ENCODE measurements around the gene RPL13A. TPM values are rescaled to one million over a fixed set of nuclear protein-coding genes. Genes with fewer than 3 reads are reported as not detected.

The RPL13A gene
- total RNA-seq, 4 donors from 2014 or later, result 1,462 to 5,863 (median 3,544) TPM

GRCh38 chr19:49491804-49492572 lies 4.6 kb downstream of the RPL13A start:
- Histone ChIP-seq H3K9me3 (no peaks in the 10 kb centered on the region), H3K4me3 (no peak overlapping the region), H3K4me1 (peaks cover 9 to 23% of the 10 kb centered on the region in 2 donors), H3K27ac (no peak overlapping the region), H3K36me3 (no peaks in the 10 kb centered on the region), H3K27me3 (no peaks in the 10 kb centered on the region)
- DNase-seq, result no peak
- TF ChIP-seq POLR2A (IDR thresholded peaks at IDR 0.05) (no peak), CTCF (IDR thresholded peaks at IDR 0.05) (no peak)
- intact Hi-C loops (cut with DNase I; ENCODE audit: low total_unique reads), result no loop called here

- intact Hi-C loops (cut with DNase I; ENCODE audit: low total_unique reads), result no loop called here
Observed at GRCh38 chr19:49492573-49493405, 5.4 kb downstream of the RPL13A start.

GRCh38 chr19:49496574-49497008 lies 9.2 kb downstream of the RPL13A start:
- H3K27me3 ChIP-seq, result no peaks in the 10 kb centered on the region
- no peaks in the 10 kb centered on the region for H3K36me3 ChIP-seq
- TF ChIP-seq CTCF (IDR thresholded peaks at IDR 0.05) (no peak), POLR2A (IDR thresholded peaks at IDR 0.05) (no peak)
- DNase-seq, result no peak
- intact Hi-C loops (cut with DNase I; ENCODE audit: low total_unique reads), result no loop called here
- H3K4me3 ChIP-seq, result peak overlapping the region; percentile 80 to 94
- peaks cover 7 to 14% of the 10 kb centered on the region in 2 donors for H3K4me1 ChIP-seq
- no peaks in the 10 kb centered on the region for H3K9me3 ChIP-seq
- H3K27ac ChIP-seq, result peak overlapping the region; percentile 95 to 99

More at GRCh38 chr19:49492573-49493405, 5.4 kb downstream of the RPL13A start:
- H3K36me3 ChIP-seq, result no peaks in the 10 kb centered on the region
- H3K4me3 ChIP-seq, result no peak overlapping the region
- TF ChIP-seq CTCF (IDR thresholded peaks at IDR 0.05) (no peak), POLR2A (IDR thresholded peaks at IDR 0.05) (no peak)
- H3K4me1 ChIP-seq, result peaks cover 12 to 30% of the 10 kb centered on the region in 2 donors
- no peaks in the 10 kb centered on the region for H3K9me3 ChIP-seq
- no peak overlapping the region for H3K27ac ChIP-seq
- DNase-seq, result no peak
- H3K27me3 ChIP-seq, result no peaks in the 10 kb centered on the region

GRCh38 chr19:49497047-49497788 lies 9.8 kb downstream of the RPL13A start:
- Histone ChIP-seq H3K4me3 (peak overlapping the region; percentile 80 to 94), H3K27ac (peak overlapping the region; percentile 95 to 99), H3K27me3 (no peaks in the 10 kb centered on the region), H3K36me3 (no peaks in the 10 kb centered on the region), H3K9me3 (no peaks in the 10 kb centered on the region), H3K4me1 (peaks cover 7 to 14% of the 10 kb centered on the region in 2 donors)
- TF ChIP-seq POLR2A (IDR thresholded peaks at IDR 0.05) (no peak), CTCF (IDR thresholded peaks at IDR 0.05) (no peak)
- intact Hi-C loops (cut with DNase I; ENCODE audit: low total_unique reads), result no loop called here
- DNase-seq, result no peak

Measured in uterus (tissue), 4 donors.